ENCODE data around the gene CDKN2B-AS1.

The CDKN2B-AS1 gene

GRCh38 chr9:21982861-21983560, 11.6 kb upstream of the CDKN2B-AS1 start:
- DNase-seq: no peak

- DNase-seq: no peak
Observed at GRCh38 chr9:21983561-21983935, 11.0 kb upstream of the CDKN2B-AS1 start.

DNA sequence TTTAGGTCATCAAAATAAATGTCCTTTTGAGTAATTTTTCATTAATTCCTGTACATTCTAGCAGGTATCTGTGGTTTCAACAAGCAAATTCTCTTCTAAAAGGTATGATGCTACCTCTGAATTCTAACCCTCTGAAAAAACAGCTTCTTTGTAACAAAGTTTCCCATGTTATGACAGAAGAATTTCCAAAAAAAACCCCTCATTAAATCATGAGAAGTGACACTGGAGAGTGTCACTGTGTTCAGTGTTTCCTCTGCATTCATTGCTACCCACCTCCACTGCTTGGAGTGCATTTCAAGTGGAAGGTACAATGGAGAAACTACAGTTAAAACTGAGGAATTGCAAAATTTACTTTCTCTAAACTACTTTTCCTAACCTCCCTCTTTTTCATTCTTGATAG, 10.5 kb upstream of the CDKN2B-AS1 start:
- no peak for DNase-seq

GRCh38 chr9:21985964-21986667, 8.5 kb upstream of the CDKN2B-AS1 start:
- no peak for DNase-seq

GRCh38 chr9:21988056-21988990, 6.3 kb upstream of the CDKN2B-AS1 start:
- no peak for DNase-seq

GRCh38 chr9:21989440-21990189, 5.0 kb upstream of the CDKN2B-AS1 start:
- DNase-seq: no peak

DNA sequence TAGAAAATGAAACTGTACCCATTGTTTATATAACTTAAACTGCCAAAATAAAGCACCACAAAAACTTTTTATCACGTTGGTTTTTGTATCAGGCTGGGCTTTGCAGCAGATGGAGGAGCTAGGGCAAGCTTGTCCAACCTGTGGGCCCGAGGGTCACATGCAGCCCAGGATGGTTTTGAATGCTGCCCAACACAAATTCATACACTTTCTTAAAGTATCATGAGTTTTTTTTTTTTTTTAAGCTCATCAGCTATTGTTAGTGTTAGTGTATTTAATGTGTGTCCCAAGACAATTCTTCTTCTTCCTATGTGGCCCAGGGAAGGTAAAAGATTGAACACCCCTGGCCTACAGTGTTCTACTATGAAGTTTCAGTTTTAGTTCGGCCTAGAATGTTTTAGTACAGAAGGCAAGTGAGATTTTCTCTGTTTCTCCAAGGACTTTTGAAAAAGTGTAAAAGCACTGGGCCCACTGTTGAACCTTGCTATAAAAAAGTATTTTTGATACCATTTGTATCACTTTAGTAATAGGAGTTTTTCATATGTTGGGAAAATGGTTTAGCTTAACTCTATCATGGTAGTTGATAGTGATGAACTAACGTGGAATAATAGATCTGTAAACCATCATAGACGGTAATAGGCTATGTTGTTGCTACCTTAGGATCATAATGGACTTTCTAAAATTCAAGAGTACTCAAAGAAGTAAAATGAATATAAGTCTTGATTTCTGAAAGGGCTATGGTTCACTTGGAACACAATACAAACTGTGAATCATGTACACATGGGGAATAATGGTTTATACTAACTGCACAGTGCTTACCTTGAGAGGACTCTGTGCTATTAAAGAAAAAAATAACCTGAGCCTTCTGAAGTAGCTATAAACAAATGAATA, 3.3 kb upstream of the CDKN2B-AS1 start:
- no peak for DNase-seq

DNA sequence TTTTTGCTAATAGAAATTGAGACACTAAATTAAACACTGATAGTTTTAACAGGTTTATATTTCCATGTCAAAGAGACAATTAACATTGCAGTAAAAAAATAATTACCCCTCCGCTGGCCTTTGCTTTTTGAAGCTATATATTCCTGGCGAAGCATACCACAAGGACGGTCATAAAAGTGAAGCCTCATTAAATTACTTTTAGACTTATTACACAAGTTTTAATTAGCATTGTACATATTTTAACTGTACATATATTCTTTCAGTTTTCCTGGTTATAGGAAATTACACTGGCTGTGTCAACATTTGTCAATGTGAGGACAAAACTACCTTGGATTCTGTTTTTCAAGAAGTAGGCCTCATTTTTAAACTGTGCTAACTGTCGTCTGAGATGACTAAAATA, 1.6 kb upstream of the CDKN2B-AS1 start:
- no peak for DNase-seq

DNA sequence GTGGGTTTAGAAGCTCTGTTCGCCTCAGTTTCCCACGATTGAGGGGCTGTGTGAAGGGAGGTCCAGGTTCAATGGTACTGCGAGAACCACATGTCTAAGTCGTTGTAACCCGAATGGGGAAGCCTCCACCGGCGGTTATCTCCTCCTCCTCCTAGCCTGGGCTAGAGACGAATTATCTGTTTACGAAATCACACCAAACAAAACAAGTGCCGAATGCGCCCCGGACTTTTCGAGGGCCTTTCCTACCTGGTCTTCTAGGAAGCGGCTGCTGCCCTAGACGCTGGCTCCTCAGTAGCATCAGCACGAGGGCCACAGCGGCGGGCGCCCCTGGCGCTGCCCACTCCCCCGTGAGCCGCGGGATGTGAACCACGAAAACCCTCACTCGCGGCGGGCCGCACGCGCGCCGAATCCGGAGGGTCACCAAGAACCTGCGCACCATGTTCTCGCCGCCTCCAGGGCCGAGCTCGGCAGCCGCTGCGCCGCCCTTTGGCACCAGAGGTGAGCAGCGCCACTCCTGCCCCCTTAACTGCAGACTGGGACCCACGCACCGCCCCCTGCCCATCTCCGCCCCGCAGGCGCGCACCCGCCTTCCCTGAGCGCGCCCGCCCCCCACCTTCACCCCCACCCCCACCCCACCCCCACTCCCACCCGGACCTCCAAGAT, 567 bp upstream of the CDKN2B-AS1 start, which contains the start of gene CDKN2A:
Gene CDKN2A (minus strand): TSS at position 500 of the 663 bp plus-strand sequence.
- DNase-seq: no peak

GRCh38 chr9:21995006-21995665, 545 bp downstream of the CDKN2B-AS1 start:
- peak; percentile 64 for DNase-seq

GRCh38 chr9:21995666-21996398, 1.2 kb downstream of the CDKN2B-AS1 start:
- DNase-seq: peak; percentile 41

DNA sequence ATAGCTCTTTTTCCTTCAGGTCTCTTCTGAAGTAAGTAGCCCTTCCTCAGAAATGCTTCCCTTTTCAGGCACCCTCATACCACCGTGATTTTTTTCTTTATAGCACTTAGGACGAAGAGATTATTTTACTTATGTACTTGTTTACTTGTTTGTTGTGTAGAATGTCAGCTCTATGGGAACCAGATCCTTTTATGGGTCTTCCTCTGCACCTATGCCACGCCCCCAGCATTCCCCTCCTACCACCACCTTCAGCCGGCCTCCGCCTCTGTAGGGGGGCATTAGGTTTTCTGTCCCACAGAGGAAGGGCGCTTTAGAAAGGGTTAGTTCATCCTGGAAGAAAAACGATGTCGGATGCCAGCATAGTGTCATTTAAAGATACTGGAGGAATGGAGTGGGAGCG, 1.8 kb downstream of the CDKN2B-AS1 start:
- DNase-seq: no peak

GRCh38 chr9:21996858-21997257, 2.3 kb downstream of the CDKN2B-AS1 start:
- DNase-seq: no peak

DNA sequence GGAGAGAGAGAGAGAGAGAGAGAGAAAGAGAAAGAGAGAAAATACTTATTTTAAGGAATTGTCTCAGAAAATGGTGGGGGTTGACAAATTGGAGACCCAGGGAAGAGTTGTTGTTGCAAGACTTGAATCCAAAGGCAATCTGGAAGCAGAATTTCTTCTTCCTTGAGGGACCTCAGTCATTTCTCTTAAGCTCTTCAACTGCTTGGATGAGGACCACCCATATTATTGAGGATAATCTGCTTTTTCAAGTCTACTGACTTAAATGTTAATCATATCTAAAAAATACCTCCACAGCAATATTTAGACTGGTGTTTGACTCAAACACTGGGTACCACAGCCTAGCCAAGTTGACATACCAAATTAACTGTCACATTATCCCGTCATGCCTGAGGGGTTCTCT, 2.9 kb downstream of the CDKN2B-AS1 start:
- no peak for DNase-seq

- DNase-seq: no peak
Observed at GRCh38 chr9:21998026-21998425, 3.4 kb downstream of the CDKN2B-AS1 start.

DNA sequence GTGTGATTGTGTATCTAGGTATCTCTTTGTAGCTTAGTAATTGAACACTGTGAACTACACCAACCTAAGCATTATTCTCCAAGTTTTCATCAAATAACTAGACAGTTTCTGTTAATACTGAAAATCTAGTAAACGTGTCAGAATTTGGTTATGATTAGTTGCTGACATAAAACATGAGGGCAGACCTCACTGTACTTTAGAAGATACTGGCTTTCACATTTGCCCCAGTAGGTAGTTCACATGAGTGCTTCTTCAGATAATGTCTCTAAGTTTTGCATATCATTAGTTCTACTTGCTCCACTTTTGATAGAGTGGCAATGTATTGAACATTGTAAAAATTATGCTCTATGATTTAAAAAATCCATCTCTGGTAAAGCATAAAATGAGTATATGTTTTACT, 7.4 kb downstream of the CDKN2B-AS1 start:
- no peak for DNase-seq

- no peak for DNase-seq
Observed at GRCh38 chr9:22005021-22005701, 10.6 kb downstream of the CDKN2B-AS1 start.

GRCh38 chr9:22005702-22006606, 11.4 kb downstream of the CDKN2B-AS1 start:
- peak; percentile 43 for DNase-seq
